ENCODE data around the gene FANCE.
A peak's percentile ranks its signal among the peaks of the same experiment; 100 is the strongest.

The FANCE gene

DNA sequence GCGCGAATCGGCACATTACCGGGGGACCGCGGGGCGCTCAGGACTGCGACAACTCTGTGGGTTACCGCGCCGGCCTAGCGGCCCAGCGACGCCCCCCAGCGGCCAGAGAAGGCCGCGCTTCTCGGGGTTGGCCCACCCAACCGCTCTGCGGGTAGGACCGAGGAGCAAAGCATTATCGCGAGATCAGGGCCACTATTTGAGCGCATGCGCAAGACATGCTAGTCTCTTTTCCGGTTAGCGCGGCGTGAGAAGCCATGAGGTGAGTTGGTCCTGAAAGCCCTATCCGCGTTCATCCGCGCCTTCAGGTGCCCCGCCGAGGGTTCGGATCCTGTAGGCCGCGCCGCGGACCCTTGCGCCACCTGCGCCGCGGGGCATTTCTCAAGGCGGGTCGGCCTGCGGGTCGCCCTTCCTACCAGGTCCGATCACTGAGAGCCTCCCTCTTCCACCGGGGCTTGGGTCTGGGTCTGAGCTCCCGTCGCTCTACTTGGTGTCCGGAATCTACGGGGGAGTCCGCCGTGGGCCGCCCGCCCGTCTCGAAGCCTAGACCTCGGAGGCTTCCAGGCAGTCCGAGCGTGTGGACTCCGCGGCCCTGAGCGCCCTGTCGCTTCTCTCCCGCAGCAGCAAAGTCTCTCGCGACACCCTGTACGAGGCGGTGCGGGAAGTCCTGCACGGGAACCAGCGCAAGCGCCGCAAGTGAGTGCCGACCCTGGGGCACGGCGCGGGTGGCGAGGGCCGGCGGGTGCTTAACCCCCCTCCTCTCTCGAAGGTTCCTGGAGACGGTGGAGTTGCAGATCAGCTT is 16.2 kb downstream of the FANCE start, which contains the start of gene RPL10A:
TSS of gene RPL10A (plus strand) at position 221 of the 799 bp plus-strand sequence. CDS start at position 255, 34 bp downstream.
- DNase-seq: peak; percentile 98

DNA sequence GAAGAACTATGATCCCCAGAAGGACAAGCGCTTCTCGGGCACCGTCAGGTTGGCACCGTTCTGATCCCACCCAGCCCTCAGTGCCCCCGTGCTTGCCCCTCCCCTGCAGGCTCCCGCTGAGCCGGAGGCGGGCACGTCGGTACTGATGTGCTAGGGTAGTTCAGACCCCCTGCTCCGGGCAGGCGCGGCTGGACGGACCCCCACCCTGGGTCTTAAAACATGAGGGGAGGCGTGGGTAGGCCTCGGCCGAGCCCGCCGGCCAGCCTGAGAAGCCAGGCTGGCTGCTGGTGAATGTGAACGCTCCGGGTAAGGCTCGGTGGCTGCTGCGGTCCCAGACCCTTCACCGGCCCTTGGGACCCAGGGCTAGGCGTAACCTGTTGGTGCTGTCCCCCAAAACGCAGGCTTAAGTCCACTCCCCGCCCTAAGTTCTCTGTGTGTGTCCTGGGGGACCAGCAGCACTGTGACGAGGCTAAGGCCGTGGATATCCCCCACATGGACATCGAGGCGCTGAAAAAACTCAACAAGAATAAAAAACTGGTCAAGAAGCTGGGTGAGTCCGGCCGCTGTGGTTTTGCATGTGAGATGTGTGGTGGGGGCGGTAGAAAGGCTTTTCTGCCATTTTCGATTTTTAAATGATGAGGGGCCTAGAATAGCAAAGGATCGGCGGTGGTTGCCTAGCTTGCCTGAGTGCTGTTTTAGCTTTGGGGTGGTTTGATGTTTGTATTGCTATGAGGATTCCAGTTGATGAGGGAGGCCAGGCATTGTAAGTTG is 17.0 kb downstream of the FANCE start:
- DNase-seq: no peak

DNA sequence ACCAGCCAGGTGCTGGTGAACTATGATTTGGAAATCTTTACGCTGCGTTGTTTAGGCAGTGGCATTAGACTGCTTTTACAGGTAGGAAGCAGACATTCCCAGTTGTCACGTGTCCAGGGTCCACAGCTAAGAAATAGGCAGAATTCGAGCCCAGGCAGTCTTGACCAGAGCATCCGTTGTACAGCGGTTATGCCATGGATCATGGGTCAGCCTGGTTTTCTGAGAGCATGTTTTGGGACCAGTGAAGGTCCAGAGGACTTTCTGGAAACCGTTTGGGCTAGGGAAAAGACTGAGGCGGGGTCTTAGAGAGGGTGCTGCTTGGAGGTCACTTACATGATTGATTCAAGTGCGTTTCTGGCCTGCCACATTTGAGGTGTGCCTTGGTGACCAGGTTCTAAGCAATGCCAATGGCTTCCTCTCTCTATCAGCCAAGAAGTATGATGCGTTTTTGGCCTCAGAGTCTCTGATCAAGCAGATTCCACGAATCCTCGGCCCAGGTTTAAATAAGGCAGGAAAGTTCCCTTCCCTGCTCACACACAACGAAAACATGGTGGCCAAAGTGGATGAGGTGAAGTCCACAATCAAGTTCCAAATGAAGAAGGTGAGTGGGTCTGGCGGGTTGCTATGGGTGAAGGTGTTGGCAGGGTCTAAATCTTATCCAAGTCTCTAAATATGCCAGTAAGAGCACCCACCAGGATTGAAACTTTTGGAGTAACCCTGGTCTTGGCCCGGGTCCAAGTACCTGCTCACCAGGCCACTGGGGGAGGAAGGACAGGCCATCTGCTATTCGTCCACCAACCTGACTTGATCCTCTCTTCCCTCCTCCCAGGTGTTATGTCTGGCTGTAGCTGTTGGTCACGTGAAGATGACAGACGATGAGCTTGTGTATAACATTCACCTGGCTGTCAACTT is 17.9 kb downstream of the FANCE start:
- DNase-seq: no peak

DNA sequence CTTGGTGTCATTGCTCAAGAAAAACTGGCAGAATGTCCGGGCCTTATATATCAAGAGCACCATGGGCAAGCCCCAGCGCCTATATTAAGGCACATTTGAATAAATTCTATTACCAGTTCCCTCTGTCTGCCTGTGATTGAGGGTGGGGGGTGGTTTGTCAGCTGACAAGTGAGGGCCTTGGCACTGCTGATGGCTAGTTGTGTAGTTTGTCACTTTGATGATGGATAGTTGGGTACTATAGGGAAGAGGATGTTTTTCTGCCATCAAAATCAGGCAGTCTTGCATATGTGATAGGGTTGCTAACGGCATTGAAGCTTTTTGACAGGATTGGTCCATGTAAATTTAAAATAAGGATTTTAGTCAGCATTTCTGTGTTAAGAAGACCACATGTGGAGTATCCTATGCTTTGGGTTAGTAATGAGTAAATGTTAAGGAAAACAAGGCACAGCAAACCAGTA is 18.6 kb downstream of the FANCE start:
- no peak for DNase-seq

DNA sequence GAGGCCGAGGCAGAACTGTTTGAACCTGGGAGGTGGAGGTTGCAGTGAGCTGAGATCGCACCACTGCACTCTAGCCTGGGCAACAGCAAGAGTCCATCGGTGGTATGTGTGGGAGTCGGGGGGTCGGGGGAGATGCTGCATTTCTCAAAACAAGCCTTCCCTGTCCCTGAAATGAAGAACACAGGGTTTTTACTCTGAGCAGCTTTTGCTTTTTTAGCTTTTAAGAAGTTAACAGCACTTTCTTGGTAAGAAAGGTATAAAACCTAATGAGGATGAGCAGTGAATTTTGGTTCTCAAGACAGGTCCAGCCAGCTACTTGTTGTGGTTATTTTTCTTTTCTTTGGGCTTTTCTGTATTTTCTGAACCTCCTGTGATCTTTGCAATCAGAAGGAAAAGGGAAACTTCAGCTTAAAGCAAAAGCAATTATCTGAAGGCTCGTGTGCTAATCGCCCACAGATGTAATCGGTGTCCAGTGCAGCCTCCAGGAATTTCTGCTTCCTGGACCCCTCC is 19.8 kb downstream of the FANCE start:
- DNase-seq: no peak

DNA sequence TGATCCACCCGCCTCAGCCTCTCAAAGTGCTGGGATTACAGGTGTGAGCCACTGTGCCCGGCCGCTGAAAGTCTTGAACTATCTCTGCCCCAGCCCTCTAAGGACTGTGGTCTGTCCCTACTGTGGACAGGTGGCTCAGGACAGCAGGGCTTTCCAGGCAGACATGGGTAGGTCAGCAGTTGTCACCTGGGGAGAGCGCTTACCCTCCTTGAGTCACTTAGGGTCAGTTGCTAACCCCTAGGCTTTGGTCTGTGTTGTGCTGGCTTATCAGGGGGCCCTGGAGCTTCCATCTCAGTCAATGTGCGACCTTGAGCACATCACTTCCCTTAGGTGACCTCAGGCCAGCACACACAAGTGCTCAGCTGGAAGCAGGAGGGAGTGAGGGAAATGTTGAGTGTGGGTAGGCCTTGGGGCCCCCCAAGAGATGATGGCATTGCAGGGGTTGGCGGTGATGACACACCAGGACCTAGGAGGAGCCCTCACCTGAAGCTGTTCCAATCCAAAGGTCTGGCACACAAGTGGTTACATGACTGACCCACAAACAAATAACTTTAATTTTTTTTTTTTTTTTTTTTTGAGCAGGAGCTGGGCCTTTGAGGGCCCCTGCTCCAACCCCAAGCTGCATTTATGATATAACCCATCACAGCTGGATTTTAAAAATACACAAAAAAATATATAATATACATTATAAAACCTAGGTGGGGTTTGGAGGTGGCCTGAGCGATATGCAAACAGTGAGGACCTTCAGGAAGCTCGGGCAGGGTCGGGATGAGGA is 21.1 kb downstream of the FANCE start:
- DNase-seq: no peak

DNA sequence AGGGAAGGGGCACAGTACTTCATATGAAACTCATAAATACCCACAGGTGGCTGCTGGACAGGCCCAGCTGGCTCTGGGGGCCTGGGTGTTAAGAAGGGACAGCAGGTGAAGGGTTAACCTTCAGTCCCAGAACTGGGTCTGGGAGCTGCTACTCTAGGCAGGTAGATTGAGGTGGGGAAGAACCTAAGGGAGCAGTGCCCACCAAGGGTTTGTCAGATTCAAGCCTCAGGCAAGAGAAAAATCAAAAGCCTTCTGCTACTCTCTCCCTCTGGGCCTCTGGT is 21.7 kb downstream of the FANCE start:
- DNase-seq: no peak

DNA sequence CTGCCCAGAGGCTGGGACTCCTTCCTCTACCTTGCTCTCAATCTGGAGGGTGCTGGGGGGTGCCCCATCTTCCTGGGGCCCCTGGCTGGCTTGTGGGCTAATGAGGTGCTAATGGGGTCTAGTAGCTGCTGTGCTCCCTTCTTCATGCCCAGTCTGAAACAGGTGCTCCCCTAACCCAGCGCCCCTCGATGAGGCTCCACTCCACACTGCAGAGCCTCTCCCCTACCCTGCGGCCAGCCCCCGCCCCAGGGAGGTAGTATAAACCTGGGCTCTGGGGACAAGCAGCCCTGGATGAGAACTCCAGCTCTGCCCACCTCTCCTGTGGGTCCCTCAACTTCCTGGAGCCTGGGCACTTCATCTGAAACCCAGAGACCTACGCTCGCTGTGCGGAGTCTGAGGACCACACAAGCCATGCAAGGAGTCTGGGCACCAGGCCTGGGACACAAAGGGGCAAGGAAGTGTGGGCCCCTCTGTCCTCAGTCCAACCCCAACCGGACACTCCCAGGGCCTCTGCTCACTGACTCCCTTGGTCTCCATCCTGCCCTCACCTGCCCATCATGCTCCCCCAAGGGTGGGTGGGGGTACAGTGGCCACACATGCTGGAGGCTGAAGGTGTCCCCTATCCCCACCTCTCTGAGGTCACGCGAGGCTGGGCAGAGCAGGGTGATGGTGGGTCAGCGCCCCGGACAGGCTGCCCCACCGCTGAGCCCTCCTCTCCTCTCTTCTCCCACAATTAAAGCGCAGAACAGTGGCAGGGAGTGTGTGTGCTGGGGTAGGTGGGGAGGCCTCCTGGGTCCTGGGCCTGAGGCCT is 22.2 kb downstream of the FANCE start:
- DNase-seq: no peak

DNA sequence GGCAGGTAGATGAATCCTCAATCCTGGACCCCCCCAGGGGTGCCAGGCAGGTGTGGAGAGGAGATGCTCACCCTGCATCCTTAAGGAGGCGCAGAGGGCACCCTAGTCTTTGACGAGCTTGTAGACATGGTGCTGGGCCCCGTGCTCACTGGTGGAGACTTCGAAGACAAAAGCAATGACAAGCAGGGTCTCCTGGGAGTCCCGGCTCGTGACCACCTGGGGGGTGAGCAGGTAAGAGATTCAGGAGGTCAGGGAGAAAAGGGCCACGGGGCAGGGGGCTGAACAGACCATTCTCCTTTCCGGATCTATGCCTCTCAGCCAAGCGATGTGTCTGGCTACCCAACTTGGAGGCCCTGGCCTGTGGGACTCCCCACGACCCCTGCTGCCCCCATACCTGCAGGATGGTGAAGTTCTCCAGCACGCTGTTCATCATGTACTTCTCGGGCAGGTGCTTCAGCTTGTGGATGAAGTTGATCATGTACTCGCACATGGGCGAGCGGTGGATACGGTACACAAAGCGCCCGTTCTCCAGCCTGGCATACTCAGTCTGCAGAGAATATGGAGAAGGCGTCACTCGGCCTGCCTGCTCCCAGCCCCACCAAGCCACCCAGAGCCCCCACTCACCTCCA is 22.9 kb downstream of the FANCE start:
- no peak for DNase-seq

DNA sequence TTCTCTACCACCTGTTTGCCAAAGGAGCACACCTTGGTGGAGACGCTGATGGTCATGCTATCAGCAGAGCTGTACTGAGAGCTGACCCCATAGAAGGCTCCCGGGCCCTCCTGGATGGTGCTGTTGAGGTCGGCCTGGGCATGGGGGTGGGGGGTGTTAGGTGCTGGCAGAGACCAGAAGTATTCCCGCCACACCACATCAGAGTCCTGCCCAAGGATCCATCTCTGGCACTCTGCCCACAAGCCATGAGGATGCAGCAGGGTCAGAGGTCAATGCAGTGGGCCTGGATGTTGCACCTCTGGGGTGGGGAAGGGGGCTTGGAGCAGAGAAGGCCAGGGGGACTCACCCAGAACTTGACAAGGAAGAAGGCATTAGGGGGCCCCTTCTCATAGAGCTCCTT is 23.4 kb downstream of the FANCE start:
- DNase-seq: no peak

DNA sequence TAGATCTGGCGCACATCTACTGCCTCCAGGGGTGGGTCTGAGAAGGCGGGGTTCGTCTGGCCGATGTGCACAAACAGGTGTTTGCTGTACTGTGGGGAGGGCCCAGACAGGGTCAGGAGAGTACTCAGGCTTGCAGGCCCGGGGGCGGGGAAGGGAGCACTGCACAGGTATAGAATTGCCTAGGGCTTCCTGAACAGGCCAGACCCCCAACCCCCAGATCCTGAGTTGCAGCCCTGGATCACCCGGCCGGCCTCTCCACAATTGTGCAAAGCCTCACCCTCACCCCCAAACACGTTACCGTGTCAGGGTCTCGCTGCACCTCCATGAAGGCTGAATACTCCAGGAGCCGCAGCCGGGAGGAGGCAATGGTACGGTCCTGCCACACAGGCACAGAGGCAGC is 23.9 kb downstream of the FANCE start:
- DNase-seq: no peak

DNA sequence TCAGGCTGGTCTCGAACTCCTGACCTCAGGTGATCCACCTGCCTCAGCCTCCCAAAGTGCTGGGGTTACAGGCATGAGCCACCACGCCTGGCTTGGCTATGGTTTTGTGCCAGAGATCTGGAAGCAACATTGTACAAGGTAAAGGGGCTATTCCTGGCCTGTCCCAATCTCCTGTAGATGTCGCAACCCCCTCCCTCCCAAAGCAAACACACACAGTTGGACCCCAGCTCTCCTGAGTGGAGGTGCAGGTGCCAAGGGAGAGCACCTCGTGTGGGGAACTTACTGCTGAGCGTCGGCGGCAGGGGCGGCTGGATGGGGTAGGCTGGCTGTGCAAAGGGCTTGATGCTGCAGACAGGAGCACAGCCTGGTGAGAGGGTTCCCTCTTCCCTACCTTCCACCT is 24.9 kb downstream of the FANCE start:
- DNase-seq: no peak

DNA sequence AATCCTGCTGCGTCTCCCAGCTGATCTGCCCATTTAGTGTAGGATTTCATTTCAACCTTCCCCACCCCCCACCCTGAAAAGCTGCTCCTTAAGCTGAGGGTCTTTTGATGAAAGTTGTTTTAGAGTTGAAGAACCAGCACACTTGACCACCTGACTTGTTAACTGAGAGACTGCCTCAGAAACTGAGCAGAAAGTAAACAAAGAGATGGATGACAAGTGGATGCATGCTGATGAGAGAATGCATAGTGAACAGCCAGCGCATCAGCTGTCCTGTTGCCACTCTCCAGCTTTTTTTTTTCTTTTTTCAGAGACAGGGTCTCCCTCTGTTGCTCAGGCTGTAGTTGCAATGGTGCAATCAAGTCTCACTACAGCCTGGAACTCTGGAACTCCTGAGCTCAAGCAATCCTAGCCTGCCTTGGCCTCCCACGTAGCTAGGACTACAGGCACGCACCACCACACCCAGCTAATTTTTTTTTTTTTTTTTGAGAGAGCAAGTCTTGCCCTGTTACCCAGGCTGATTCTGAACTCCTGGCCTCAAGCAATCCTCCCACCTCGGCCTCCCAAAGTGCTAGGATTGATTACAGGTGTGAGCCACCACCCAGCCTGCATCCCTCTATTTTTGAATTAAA is 25.5 kb downstream of the FANCE start:
- DNase-seq: no peak

DNA sequence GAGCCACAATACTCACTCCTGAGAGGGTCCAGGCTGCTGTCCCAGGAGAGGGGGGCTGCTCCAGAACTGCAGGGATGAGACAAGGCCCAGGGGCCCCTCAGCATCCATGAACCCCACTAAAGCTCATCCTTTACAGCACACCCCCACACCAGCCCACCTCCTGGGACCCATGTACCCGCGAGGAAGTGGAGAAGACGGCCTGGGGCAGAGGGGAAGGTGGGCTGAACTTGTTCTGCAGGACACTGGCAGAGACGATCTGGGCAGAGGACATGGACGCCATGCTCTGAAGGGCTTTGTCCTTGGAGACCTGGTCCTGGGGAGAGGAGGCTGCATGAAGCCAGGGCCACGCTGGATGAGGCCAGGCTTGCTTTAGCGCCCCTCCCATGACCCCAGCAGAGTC is 26.1 kb downstream of the FANCE start:
- no peak for DNase-seq

DNA sequence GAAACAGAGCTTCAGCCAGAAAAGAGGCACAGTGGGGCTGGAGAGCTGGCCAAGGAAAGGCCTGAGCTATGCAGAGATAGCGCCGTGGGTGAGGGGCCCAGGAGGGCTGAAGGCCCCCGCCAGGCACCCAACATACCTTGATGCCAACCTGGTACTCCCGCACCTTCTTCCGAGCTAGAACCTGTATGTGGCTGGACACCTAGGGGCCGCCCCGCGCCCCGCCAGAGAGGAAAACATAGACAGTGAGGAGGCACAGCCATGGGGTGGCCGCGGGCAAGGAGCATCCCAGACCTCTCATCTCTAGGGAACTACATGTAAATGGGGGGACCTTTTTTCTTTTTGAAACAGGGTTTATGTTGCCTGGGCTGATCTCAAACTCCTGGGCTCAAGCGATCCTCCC is 28.0 kb downstream of the FANCE start:
- DNase-seq: no peak

DNA sequence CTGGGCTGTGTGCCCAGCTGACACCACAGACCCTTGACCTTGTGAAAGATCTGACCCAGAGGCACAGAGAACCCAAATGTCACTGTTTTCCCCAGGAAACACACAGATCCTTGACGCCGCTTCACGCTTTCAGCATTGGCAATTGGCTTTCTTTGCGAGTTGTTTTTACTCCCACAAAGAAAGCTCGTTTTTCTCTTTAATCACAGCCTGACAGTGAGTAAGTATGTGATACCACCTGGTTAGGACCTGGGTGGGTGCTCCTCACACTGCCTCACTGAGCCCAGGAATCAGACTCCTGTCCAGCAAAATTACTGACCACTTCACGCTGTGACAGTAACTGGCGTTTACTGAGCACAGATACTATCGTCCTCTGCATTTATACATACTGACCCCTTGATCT is 29.1 kb downstream of the FANCE start:
- DNase-seq: no peak

DNA sequence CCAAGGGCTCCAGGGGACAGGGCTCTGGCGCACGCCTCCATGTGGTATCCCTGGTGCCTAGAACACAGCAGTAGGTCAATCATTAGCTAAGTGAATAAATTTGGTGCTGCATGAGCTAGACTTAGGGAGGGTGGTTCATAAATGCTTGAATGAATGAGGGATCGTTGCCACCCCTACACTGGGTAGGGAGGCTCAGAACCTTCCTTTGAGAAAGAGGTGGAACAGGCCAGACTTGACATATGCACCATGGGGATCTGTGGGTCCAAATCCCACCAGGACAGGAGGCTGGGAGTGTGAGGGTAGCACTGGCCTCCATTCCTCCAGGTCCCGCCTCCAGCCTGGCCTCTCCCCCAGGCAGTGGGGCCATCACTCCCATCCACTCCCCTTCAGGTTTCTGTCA is 30.9 kb downstream of the FANCE start:
- DNase-seq: no peak

DNA sequence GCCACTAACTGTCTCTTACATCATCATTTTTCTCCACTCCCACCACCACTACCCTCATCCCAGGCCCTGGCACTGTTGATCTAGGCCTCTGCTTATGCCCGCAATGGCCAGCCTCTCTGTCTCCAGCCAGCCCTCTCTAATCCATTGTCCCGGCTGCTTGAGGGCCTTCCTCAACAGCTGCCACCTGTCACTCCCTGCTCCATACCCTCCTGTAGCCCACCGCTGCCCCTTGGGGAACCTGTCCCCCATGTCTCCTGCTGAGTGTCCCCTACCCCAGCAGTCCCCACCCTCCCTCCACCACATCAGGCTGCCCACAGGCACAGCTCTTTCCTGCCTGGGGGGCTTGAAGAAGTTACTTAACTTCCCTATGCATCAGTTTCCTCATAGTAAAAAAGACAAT is 31.4 kb downstream of the FANCE start:
- DNase-seq: no peak

DNA sequence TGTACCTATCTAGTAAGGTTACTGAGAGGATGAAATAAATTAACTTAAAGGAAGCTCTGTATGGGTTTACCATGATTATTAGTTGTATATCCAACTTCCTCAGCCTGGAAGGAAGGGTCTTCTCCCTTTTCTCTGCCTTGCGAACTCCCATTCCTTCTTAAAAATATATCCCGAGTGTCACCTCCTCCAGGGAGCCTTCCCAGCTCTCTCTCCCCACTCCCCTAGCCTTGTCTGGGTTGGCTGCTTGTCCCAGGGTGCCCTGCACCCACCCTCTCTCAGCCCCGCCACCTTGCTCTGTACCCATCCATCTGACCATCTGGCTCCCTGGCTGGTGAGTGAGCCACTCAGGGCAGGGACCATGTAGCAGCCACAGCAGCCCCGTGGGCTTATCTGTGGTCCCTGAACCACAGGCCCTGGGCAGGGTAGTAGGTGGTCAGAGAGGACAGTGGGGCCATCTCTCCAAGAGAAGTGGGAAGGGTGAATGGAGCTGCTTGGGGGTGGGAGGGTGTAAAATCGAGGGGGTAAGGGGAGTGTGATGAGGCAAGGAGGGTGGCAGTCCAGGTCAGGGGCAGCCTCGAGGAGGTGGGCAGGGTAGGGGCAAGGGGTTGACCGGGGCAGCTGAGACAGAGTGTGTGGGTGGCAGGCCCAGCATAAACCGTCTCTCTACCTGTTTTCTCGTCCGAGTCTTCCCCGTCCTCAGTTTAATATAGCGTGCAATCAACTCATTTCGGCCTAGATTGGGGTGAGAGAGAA is 31.9 kb downstream of the FANCE start:
- DNase-seq: no peak
